H1 (cell line): ENCODE results near the gene VSNL1. TPM values are rescaled to one million over a fixed set of nuclear protein-coding genes. Genes with fewer than 3 reads are reported as not detected.

ENCODE experiments used
- CTCF ChIA-PET: fragments of 300-600 bp; sonication (Branson Sonifier 250); formaldehyde crosslinking; loops from one replicate; lab custom pipeline; 2021; ENCODE audit not compliant: partially characterized antibody; lab: Charles Lee
- POLR2A ChIA-PET: fragments of 300-600 bp; sonication (Branson Sonifier 250); formaldehyde crosslinking; loops from one replicate; lab custom pipeline; 2021; ENCODE audit warnings: inconsistent platforms; ENCODE audit not compliant: partially characterized antibody; lab: Charles Lee
- DNase-seq, 2 experiments: peaks; one replicate each; pipeline versions ENCODE4 v3.0.0 to v3.0.0-alpha.2; 2010 to 2022; ENCODE audit warnings: low spot score in 2 of 2, low read depth in 1 of 2, mixed read lengths in 1 of 2
- FAIRE-seq: peaks from 2 replicates; lab custom pipeline; 2011; peaks lifted over from hg19 to GRCh38; lab: Jason Lieb, UNC
- H2AFZ ChIP-seq: 2 replicates; pipeline ENCODE4 v1.8.1; 2012; ENCODE audit warnings: low read length, inconsistent platforms
- H2AK5ac ChIP-seq: 2 replicates; pipeline ENCODE4 v1.6.1; 2013; ENCODE audit warnings: low read depth, low read length
- H2BK120ac ChIP-seq: replicated peaks from 2 replicates; pipeline ENCODE3; 2013; ENCODE audit warnings: low read depth, low read length, inconsistent platforms
- H2BK12ac ChIP-seq: 2 replicates; pipeline ENCODE4 v1.6.1; 2013; ENCODE audit warnings: low read depth, low read length
- H2BK15ac ChIP-seq: 2 replicates; pipeline ENCODE4 v1.6.1; 2013; ENCODE audit warnings: low read length
- H2BK20ac ChIP-seq: 2 replicates; pipeline ENCODE4 v1.6.1; 2013; ENCODE audit warnings: low read length
- H2BK5ac ChIP-seq: 2 replicates; pipeline ENCODE4 v1.6.1; 2013; ENCODE audit warnings: low read depth, low read length
- H3K14ac ChIP-seq: 2 replicates; pipeline ENCODE4 v1.6.1; 2013; ENCODE audit warnings: inconsistent platforms; ENCODE audit not compliant: insufficient read length
- H3K18ac ChIP-seq: 2 replicates; pipeline ENCODE4 v1.6.1; 2013; ENCODE audit warnings: low read length; ENCODE audit errors: extremely low read depth
- H3K23ac ChIP-seq: 2 replicates; pipeline ENCODE4 v1.6.1; 2013; ENCODE audit warnings: inconsistent platforms; ENCODE audit not compliant: insufficient read length
- H3K23me2 ChIP-seq: 2 replicates; pipeline ENCODE4 v1.6.1; 2013; ENCODE audit warnings: low read depth, low read length
- H3K27ac ChIP-seq: 2 replicates; pipeline ENCODE4 v1.6.1; 2011; ENCODE audit warnings: low read depth, low read length, inconsistent platforms
- H3K27me3 ChIP-seq, 4 experiments: replicated peaks in 1 of 4; 1 replicate in 1 of 4; 2 replicates in 3 of 4; pipeline versions ENCODE4 v1.6.1 to v1.8.1; 2011 to 2013; ENCODE audit warnings: low read length in 3 of 4, mild to moderate bottlenecking in 3 of 4, inconsistent platforms in 2 of 4, mixed read lengths in 2 of 4, moderate library complexity in 1 of 4; ENCODE audit not compliant: control insufficient read depth in 3 of 4, insufficient read depth in 3 of 4; ENCODE audit errors: extremely low read depth in 1 of 4
- H3K36me3 ChIP-seq, 4 experiments: 2 replicates each; pipeline versions ENCODE4 v1.6.1 to v1.8.1; 2011 to 2013; ENCODE audit warnings: mild to moderate bottlenecking in 4 of 4, low read length in 3 of 4, moderate library complexity in 2 of 4, control low read depth in 1 of 4, inconsistent platforms in 1 of 4; ENCODE audit not compliant: insufficient read depth in 4 of 4, control insufficient read depth in 2 of 4
- H3K4ac ChIP-seq: replicated peaks from 2 replicates; pipeline ENCODE3; 2013; ENCODE audit warnings: low read length, low read depth, mixed read lengths, inconsistent platforms; ENCODE audit not compliant: insufficient read length
- H3K4me1 ChIP-seq, 4 experiments: replicated peaks in 1 of 4; 1 replicate in 1 of 4; 2 replicates in 3 of 4; pipeline versions ENCODE4 v1.6.1 to v1.8.1; 2011 to 2013; ENCODE audit warnings: low read length in 3 of 4, inconsistent platforms in 2 of 4, mixed read lengths in 1 of 4; ENCODE audit not compliant: insufficient read depth in 4 of 4, control insufficient read depth in 3 of 4
- H3K4me2 ChIP-seq, 2 experiments: 2 replicates each; pipeline versions ENCODE4 v1.6.1 to v1.8.1; 2011 to 2013; ENCODE audit warnings: low read depth in 2 of 2, low read length in 2 of 2, control low read depth in 1 of 2, inconsistent platforms in 1 of 2, mild to moderate bottlenecking in 1 of 2; ENCODE audit not compliant: insufficient read depth in 1 of 2
- H3K4me3 ChIP-seq, 4 experiments: fragments of 200-600, 300-600 bp in 1 of 4; sonication (generic), shearing (Covaris generic), sonication (Bioruptor Twin) in 1 of 4; 2 replicates each; pipeline versions ENCODE4 v1.5.1 to v1.8.1; 2011 to 2016; ENCODE audit warnings: low read length in 4 of 4, low read depth in 3 of 4, control low read depth in 2 of 4, inconsistent platforms in 2 of 4, mild to moderate bottlenecking in 2 of 4, mixed read lengths in 1 of 4, moderate library complexity in 1 of 4; ENCODE audit not compliant: insufficient read depth in 2 of 4; ENCODE audit errors: extremely low read depth in 1 of 4
- H3K56ac ChIP-seq: replicated peaks from 2 replicates; pipeline ENCODE3; 2013; ENCODE audit warnings: low read depth, mild to moderate bottlenecking, mixed read lengths, low read length, inconsistent platforms; ENCODE audit not compliant: insufficient read length
- H3K79me1 ChIP-seq: 2 replicates; pipeline ENCODE4 v1.6.1; 2013; ENCODE audit warnings: low read depth, low read length, control low read depth
- H3K79me2 ChIP-seq, 2 experiments: 2 replicates each; pipeline versions ENCODE4 v1.6.1 to v1.8.1; 2012 to 2013; ENCODE audit warnings: low read length in 2 of 2, mild to moderate bottlenecking in 2 of 2, inconsistent platforms in 1 of 2; ENCODE audit not compliant: insufficient read depth in 2 of 2, control insufficient read depth in 1 of 2
- H3K9ac ChIP-seq, 4 experiments: replicated peaks in 1 of 4; 1 replicate in 1 of 4; 2 replicates in 3 of 4; pipeline versions ENCODE4 v1.6.1 to v1.8.1; 2011 to 2013; ENCODE audit warnings: low read depth in 3 of 4, low read length in 3 of 4, control low read depth in 2 of 4, mild to moderate bottlenecking in 2 of 4, moderate library complexity in 2 of 4, inconsistent platforms in 1 of 4; ENCODE audit errors: extremely low read depth in 1 of 4
- H3K9me3 ChIP-seq, 2 experiments: 2 replicates each; pipeline versions ENCODE4 v1.6.1 to v1.8.1; 2012 to 2013; ENCODE audit warnings: mild to moderate bottlenecking in 2 of 2, moderate library complexity in 2 of 2, control low read depth in 1 of 2, inconsistent platforms in 1 of 2, low read depth in 1 of 2, low read length in 1 of 2, mixed read lengths in 1 of 2; ENCODE audit not compliant: insufficient read depth in 2 of 2
- H4K20me1 ChIP-seq, 2 experiments: replicated peaks in 1 of 2; 2 replicates each; pipeline versions ENCODE3 to v1.8.1; 2011 to 2013; ENCODE audit warnings: inconsistent platforms in 2 of 2, low read length in 2 of 2, mild to moderate bottlenecking in 1 of 2; ENCODE audit not compliant: insufficient read depth in 2 of 2, control insufficient read depth in 1 of 2
- H4K5ac ChIP-seq: 2 replicates; pipeline ENCODE4 v1.6.1; 2013; ENCODE audit warnings: low read length, low read depth, mixed read lengths, inconsistent platforms; ENCODE audit not compliant: insufficient read length
- H4K8ac ChIP-seq: 2 replicates; pipeline ENCODE4 v1.8.0; 2013; ENCODE audit warnings: mild to moderate bottlenecking, moderate library complexity, low read length, inconsistent platforms; ENCODE audit not compliant: insufficient read depth; ENCODE audit errors: extremely low read depth
- H4K91ac ChIP-seq: replicated peaks from 2 replicates; pipeline ENCODE3; 2013; ENCODE audit warnings: low read length, mixed read lengths, inconsistent platforms; ENCODE audit not compliant: insufficient read length
- ATF3 ChIP-seq: IDR thresholded peaks from 2 replicates; pipeline ENCODE4 v1.6.1; 2011; ENCODE audit warnings: low read depth, mild to moderate bottlenecking, low read length; ENCODE audit not compliant: insufficient read depth
- BCL11A ChIP-seq, 2 experiments: IDR thresholded peaks; one replicate each; pipeline ENCODE4 v1.6.1; 2011; ENCODE audit warnings: low read depth in 2 of 2, low read length in 2 of 2, mild to moderate bottlenecking in 2 of 2
- CBX8 ChIP-seq: fragments of 300-800, 300-1000 bp; sonication (generic); IDR thresholded peaks from 2 replicates; pipeline ENCODE4 v1.7.1; 2016; ENCODE audit warnings: low read depth, low read length, borderline replicate concordance
- CEBPB ChIP-seq: IDR thresholded peaks from 2 replicates; pipeline ENCODE4 v1.6.1; 2012; ENCODE audit warnings: low read depth, low read length
- E2F6 ChIP-seq: IDR thresholded peaks from 2 replicates; pipeline ENCODE4 v1.6.1; 2012; ENCODE audit warnings: inconsistent platforms
- GABPA ChIP-seq: IDR thresholded peaks from 2 replicates; pipeline ENCODE4 v1.6.1; 2011; ENCODE audit warnings: mild to moderate bottlenecking, low read length, moderate library complexity, borderline replicate concordance; ENCODE audit not compliant: insufficient read depth
- JUND ChIP-seq: IDR thresholded peaks from 2 replicates; pipeline ENCODE4 v1.6.1; 2011; ENCODE audit warnings: mild to moderate bottlenecking, improper control_type of control experiment, low read length
- MAFK ChIP-seq: IDR thresholded peaks from 2 replicates; pipeline ENCODE4 v1.6.1; 2012; ENCODE audit warnings: low read depth, mild to moderate bottlenecking, improper control_type of control experiment, low read length
- POLR2A ChIP-seq, 2 experiments: IDR thresholded peaks; 1 replicate in 1 of 2; 2 replicates in 1 of 2; pipeline ENCODE4 v1.6.1; 2011; ENCODE audit warnings: low read depth in 2 of 2, low read length in 2 of 2, mild to moderate bottlenecking in 2 of 2; ENCODE audit errors: control extremely low read depth in 1 of 2
- SIX5 ChIP-seq: IDR thresholded peaks from 2 replicates; pipeline ENCODE4 v1.6.1; 2011; ENCODE audit warnings: mild to moderate bottlenecking, low read depth, low read length
- SRF ChIP-seq: IDR thresholded peaks from 2 replicates; pipeline ENCODE4 v1.6.1; 2011; ENCODE audit warnings: mild to moderate bottlenecking, low read depth, low read length, moderate library complexity
- TAF1 ChIP-seq: IDR thresholded peaks from 2 replicates; pipeline ENCODE4 v1.6.1; 2011; ENCODE audit warnings: mild to moderate bottlenecking, low read depth, low read length
- WGBS, 2 experiments: shearing (Covaris generic) in 1 of 2; methylation state at CpG; one replicate each; pipeline versions ENCODE4 v1.1.6 to v1.1.7; 2013 to 2015; ENCODE audit warnings: low lambda C conversion rate in 2 of 2, mixed read lengths in 2 of 2, inconsistent platforms in 1 of 2, low coverage in 1 of 2, missing lambda C conversion rate in 1 of 2; ENCODE audit not compliant: insufficient replicate concordance in 2 of 2, insufficient coverage in 1 of 2, insufficient read length in 1 of 2; ENCODE audit errors: extremely low coverage in 1 of 2, missing lambda C conversion rate in 1 of 2; 5-methylcytosine and 5-hydroxymethylcytosine counted together
- polyA plus RNA-seq, 7 experiments: library from polyadenylated mRNA; depleted of rRNA in 3 of 7; stranded (reverse) in 5 of 7; unstranded in 2 of 7; fragments of >200 nt in 5 of 7; fragments of 200-250 nt in 2 of 7; gene quantifications; 1 replicate in 5 of 7; 2 replicates in 1 of 7; 4 replicates in 1 of 7; pipeline versions ENCODE4 v1.2.1 to v1.2.3, GENCODE V29; 2011 to 2013; ENCODE audit warnings: missing spikeins in 2 of 7, mixed read lengths in 2 of 7
- total RNA-seq: library from RNA; stranded (reverse); fragmentation: NEBNext Ultra II Directional; extraction: Animal tissue kit (Norgen Biotek cat#: 25700); gene quantifications from 2 replicates; pipeline ENCODE4 v1.2.1, GENCODE V29; 2021
- TF ChIP-seq, protein P1 (sequence below): IDR thresholded peaks from 2 replicates; pipeline ENCODE4 v1.6.1; 2011; ENCODE audit warnings: low read length, improper control_type of control experiment

Gene VSNL1
- total and polyA plus RNA-seq, 2 of the 8 experiments (the other 6 are each of a cell fraction or from before 2014, with no cell fraction given): 49.4 to 108 TPM

DNA sequence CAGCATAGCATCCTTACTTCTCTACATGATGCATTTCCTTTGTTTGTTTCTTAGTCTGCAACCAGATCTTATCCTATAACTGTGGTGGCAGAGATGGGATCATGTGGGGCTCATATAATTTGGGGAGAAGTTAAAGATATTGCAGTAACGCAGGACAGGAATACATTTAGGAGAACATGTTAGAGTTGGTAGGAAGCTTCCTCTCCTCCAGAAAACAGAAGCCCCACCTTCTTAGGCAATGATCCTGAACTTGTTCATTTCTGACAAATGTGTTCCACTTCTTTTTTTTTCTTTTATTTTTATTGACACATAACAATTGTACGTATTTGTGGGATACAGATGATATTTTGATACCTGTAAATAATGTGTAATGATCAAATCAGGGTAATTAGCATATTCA, 99.9 kb downstream of the VSNL1 start:
- no peak overlapping the region for H2BK15ac ChIP-seq
- FAIRE-seq: no peak
- WGBS, 2 experiments: 98% methylated on average over 2 of the region's 2 CpGs; no CpG with 5 or more reads in 1 of the 2 experiments
- H3K23ac ChIP-seq: no peak overlapping the region
- ChIA-PET POLR2A (no interaction called here), CTCF (interaction anchor here (0.5 to 1.6 kb wide), 4 partner anchors 11 to 708 kb away, joined by 3 to 6 read pairs (median 3); no protein-coding TSS in a partner anchor)
- no peak overlapping the region for H4K8ac ChIP-seq
- peaks cover 2% of the 10 kb centered on the region; the same call in 1 of the 2 replicates for H3K79me1 ChIP-seq
- H4K20me1 ChIP-seq: peaks cover 0 to 4% of the 10 kb centered on the region in 2 experiments
- H3K14ac ChIP-seq: no peak overlapping the region
- no peak overlapping the region for H3K4me2 ChIP-seq
- DNase-seq: no peak
- no peak overlapping the region for H3K18ac ChIP-seq
- no peaks in the 10 kb centered on the region for H3K27me3 ChIP-seq
- H2AK5ac ChIP-seq: no peak overlapping the region
- H2BK20ac ChIP-seq: no peak overlapping the region
- no peak overlapping the region for H3K4ac ChIP-seq
- no peak overlapping the region for H3K27ac ChIP-seq
- H3K23me2 ChIP-seq: no peaks in the 10 kb centered on the region
- H2BK120ac ChIP-seq: no peak overlapping the region
- no peaks in the 10 kb centered on the region for H3K36me3 ChIP-seq
- no peak overlapping the region for H3K56ac ChIP-seq
- H4K91ac ChIP-seq: no peak overlapping the region
- H3K9ac ChIP-seq: no peak overlapping the region
- no peak overlapping the region for H2BK12ac ChIP-seq
- no peak overlapping the region for H4K5ac ChIP-seq
- no peaks in the 10 kb centered on the region for H3K9me3 ChIP-seq
- H3K79me2 ChIP-seq: no peaks in the 10 kb centered on the region; a peak in 1 of 4 replicates
- peaks cover 0 to 4% (median 0%) of the 10 kb centered on the region in 4 experiments; a peak in 1 of 7 replicates for H3K4me1 ChIP-seq
- no peak overlapping the region for H2AFZ ChIP-seq
- no peak overlapping the region for H2BK5ac ChIP-seq
- no peak overlapping the region for H3K4me3 ChIP-seq
- TF ChIP-seq SIX5 (no peak), JUND (no peak), TAF1 (no peak), GABPA (no peak), MAFK (no peak), CEBPB (no peak), POLR2A (IDR thresholded peaks at IDR 0.05; ENCODE audit: control extremely low read depth in 1 of 2, low read depth in 2 of 2, low read length in 2 of 2) (no peak), SRF (no peak), ATF3 (no peak), BCL11A (IDR thresholded peaks at IDR 0.05; ENCODE audit: low read depth in 2 of 2, low read length in 2 of 2) (no peak), CBX8 (no peak), E2F6 (no peak)
- TF ChIP-seq, protein P1, sequence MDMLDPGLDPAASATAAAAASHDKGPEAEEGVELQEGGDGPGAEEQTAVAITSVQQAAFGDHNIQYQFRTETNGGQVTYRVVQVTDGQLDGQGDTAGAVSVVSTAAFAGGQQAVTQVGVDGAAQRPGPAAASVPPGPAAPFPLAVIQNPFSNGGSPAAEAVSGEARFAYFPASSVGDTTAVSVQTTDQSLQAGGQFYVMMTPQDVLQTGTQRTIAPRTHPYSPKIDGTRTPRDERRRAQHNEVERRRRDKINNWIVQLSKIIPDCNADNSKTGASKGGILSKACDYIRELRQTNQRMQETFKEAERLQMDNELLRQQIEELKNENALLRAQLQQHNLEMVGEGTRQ: no peak
